Effector memory CD4-positive, alpha-beta T cell (primary cell): ENCODE measurements around the gene ST3GAL2.

Experiments used
- DNase-seq, 3 donors: peaks; one replicate each; pipeline ENCODE4 v3.0.0-alpha.2; 2020
- H3K27ac ChIP-seq: 2 replicates; pipeline ENCODE4 v1.7.0; 2013; ENCODE audit warnings: mild to moderate bottlenecking, low read length, moderate library complexity; ENCODE audit not compliant: insufficient read depth, poor library complexity, severe bottlenecking
- H3K27me3 ChIP-seq: replicated peaks from 2 replicates; pipeline ENCODE4 v1.7.0; 2013; ENCODE audit warnings: mild to moderate bottlenecking, low read length; ENCODE audit not compliant: insufficient read depth, control insufficient read depth, poor library complexity, severe bottlenecking
- H3K36me3 ChIP-seq: 2 replicates; pipeline ENCODE4 v1.7.0; 2013; ENCODE audit warnings: mild to moderate bottlenecking, low read length, moderate library complexity; ENCODE audit not compliant: control insufficient read depth, insufficient read depth
- H3K4me1 ChIP-seq: 2 replicates; pipeline ENCODE4 v1.7.0; 2013; ENCODE audit warnings: low read length, mild to moderate bottlenecking; ENCODE audit not compliant: control insufficient read depth, insufficient read depth, poor library complexity, severe bottlenecking
- H3K4me3 ChIP-seq: 2 replicates; pipeline ENCODE4 v1.7.0; 2013; ENCODE audit warnings: low read length, low read depth, mild to moderate bottlenecking; ENCODE audit not compliant: insufficient read depth, poor library complexity, severe bottlenecking
- H3K9me3 ChIP-seq: 2 replicates; pipeline ENCODE4 v1.7.0; 2013; ENCODE audit warnings: mild to moderate bottlenecking, low read length, moderate library complexity; ENCODE audit not compliant: control insufficient read depth
- total RNA-seq, 3 donors: gene quantifications; one replicate each; lab custom pipeline; 2026; lab: John Stamatoyannopoulos, UW

Gene ST3GAL2, protein sequence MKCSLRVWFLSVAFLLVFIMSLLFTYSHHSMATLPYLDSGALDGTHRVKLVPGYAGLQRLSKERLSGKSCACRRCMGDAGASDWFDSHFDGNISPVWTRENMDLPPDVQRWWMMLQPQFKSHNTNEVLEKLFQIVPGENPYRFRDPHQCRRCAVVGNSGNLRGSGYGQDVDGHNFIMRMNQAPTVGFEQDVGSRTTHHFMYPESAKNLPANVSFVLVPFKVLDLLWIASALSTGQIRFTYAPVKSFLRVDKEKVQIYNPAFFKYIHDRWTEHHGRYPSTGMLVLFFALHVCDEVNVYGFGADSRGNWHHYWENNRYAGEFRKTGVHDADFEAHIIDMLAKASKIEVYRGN
- total RNA-seq, result 31.3 to 47.6 (median 34.4) reads per million in 3 donors

DNA sequence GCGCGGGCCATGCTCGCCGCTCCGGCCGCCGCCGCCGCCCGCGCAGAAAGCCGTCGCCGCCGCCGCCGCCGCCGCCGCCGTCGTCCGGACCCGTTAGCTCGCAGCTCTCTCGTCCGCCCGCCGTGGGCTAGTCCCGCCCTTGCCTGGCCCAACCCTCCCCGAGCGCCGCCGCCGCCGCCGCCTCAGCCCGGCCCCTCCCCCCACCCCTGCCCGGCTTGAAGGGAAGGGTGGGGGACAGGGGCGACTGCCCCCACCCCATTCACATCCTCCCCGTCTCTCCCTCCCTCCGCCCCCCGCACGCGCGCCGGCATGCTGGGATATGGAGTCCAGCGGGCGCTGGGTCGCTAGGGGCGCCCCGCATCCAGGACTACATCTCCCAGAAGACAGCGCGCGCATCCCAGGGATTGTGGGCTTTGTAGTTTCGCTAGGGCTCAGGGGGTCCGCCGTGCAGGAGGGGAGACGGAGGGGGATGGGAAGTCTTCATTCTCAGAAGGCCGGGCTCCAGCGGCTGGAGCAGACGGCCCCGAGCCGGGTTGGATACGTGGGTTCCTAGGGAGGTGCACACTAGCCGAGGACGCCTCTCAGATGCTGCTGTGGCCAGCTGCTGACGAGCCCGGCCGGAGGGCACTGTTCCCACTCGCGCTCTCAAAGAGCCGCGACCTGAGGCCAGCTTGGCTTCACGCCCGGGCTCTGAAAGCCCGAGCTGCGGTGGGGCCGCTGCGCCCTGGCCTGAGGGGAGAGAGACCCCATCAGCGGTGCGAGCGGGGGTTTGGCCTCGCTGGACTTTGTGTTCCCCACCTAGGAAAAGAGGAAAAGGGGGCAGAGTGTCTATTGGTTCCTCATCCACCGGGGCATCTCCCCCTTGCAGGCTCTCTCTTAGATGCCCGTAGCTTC is at the start of gene ST3GAL2:
TSS of gene ST3GAL2 (minus strand) at position 132 of the 894 bp plus-strand sequence. CDS start 40,570 bp downstream, outside the sequence.
- Histone ChIP-seq H3K27me3 (no peaks in the 10 kb centered on the region), H3K36me3 (no peaks in the 10 kb centered on the region), H3K9me3 (no peaks in the 10 kb centered on the region), H3K4me1 (peaks cover 18% of the 10 kb centered on the region), H3K27ac (peak within 1 kb of the TSS; percentile 46), H3K4me3 (peak within 1 kb of the TSS; percentile 94)
- DNase-seq, result peak; percentile 85 to 89 (median 89)

- DNase-seq, result no peak
- no peaks in the 10 kb centered on the region for H3K27me3 ChIP-seq
- H3K36me3 ChIP-seq, result peaks cover 46% of the 10 kb centered on the region
- no peak overlapping the region for H3K27ac ChIP-seq
- no peaks in the 10 kb centered on the region for H3K4me1 ChIP-seq
- no peak overlapping the region for H3K4me3 ChIP-seq
- H3K9me3 ChIP-seq, result no peaks in the 10 kb centered on the region
These were observed 46.0 kb upstream of the ST3GAL2 start for GRCh38 chr16:70484867-70485266.

GRCh38 chr16:70483426-70483825 is 44.5 kb upstream of the ST3GAL2 start:
- no peaks in the 10 kb centered on the region for H3K27me3 ChIP-seq
- H3K27ac ChIP-seq, result no peak overlapping the region
- no peak overlapping the region for H3K4me3 ChIP-seq
- no peaks in the 10 kb centered on the region for H3K9me3 ChIP-seq
- H3K36me3 ChIP-seq, result peaks cover 43% of the 10 kb centered on the region
- no peak for DNase-seq
- H3K4me1 ChIP-seq, result no peaks in the 10 kb centered on the region

DNA sequence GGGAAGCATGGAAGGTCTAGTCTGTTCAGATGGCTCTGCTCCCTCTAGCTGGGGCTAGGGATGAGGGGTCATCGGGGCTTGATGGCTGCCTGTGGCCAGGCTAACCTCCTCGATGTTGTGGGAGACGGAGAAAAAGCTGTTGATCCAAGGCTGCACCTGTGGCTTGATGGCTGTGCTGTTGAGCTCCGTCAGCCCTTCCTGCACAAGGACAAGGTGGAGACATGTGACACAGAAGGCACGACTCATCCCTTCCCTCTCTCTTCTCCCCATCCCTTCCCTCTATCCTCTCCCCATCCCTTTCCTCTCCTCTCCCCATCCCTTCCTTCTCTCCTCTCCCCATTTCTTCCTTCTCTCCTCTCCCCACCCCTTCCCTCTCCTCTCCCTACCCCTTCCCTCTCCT is 43.7 kb upstream of the ST3GAL2 start:
- no peaks in the 10 kb centered on the region for H3K9me3 ChIP-seq
- no peak overlapping the region for H3K4me3 ChIP-seq
- no peaks in the 10 kb centered on the region for H3K27me3 ChIP-seq
- H3K27ac ChIP-seq, result no peak overlapping the region
- no peaks in the 10 kb centered on the region for H3K4me1 ChIP-seq
- no peak for DNase-seq
- peaks cover 44% of the 10 kb centered on the region for H3K36me3 ChIP-seq

- Histone ChIP-seq H3K36me3 (peaks cover 44% of the 10 kb centered on the region), H3K4me1 (no peaks in the 10 kb centered on the region), H3K9me3 (no peaks in the 10 kb centered on the region), H3K27me3 (no peaks in the 10 kb centered on the region), H3K27ac (no peak overlapping the region), H3K4me3 (no peak overlapping the region)
- DNase-seq, result no peak
These were observed 43.1 kb upstream of the ST3GAL2 start for GRCh38 chr16:70481929-70482536.

DNA sequence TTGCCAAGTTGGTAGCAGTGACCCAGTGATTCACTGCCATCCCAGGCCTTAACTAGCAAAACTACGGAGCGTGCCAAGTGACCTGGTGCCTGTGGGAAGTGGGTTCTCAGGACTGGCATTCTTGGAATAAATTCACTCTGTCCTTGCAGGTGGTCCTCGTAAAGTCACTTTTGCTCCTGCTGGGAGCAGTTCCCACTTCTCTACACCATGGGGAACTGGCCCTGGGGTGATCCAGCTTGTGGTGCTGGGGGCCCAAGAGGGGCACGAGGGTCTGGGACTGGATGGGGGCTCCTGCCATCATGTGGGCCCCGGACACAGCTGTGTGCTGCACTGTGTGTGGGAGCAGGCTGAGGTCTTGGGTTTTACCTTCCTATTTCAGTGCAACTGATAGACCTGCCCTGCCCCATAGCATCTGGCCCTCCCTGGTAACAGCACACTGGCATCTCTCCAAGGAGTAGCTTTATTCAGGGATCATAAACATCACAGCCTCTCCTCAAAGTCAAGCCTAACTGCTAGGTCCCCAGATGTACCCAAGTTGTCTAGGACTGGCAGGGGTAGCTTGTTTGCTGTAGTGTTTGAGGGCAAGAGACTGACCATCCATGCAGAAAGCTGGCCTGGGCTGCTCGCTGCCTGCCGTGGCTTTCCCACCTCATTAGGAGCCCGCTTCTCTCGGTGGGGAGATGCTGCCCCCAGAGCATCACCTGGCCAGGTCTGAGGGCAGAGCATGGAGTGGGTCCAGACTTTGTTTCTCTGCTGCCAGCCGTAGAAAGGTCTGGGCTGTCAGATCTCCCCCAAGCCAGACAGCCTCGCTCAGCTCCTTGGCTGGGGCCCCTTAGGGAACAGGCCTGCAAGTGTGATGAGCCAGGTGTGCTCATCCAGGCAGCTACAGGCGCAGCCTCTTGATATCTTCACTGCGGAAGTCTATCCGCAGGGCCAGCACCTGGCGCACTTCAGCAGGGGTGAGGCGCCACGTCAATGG is 41.5 kb upstream of the ST3GAL2 start:
- no peak overlapping the region for H3K27ac ChIP-seq
- peaks cover 44% of the 10 kb centered on the region for H3K36me3 ChIP-seq
- H3K9me3 ChIP-seq, result no peaks in the 10 kb centered on the region

GRCh38 chr16:70478912-70479341 is 40.0 kb upstream of the ST3GAL2 start:
- H3K9me3 ChIP-seq, result no peaks in the 10 kb centered on the region
- no peaks in the 10 kb centered on the region for H3K4me1 ChIP-seq
- H3K27ac ChIP-seq, result no peak overlapping the region
- no peak overlapping the region for H3K4me3 ChIP-seq
- DNase-seq, result no peak
- no peaks in the 10 kb centered on the region for H3K27me3 ChIP-seq
- peaks cover 43% of the 10 kb centered on the region for H3K36me3 ChIP-seq

More for the DNA sequence above, 41.5 kb upstream of the ST3GAL2 start:
- Histone ChIP-seq H3K4me3 (no peak overlapping the region), H3K4me1 (no peaks in the 10 kb centered on the region), H3K27me3 (no peaks in the 10 kb centered on the region)
- DNase-seq, result no peak

- H3K27ac ChIP-seq, result no peak overlapping the region
- no peaks in the 10 kb centered on the region for H3K9me3 ChIP-seq
- H3K4me3 ChIP-seq, result no peak overlapping the region
- H3K36me3 ChIP-seq, result peaks cover 35% of the 10 kb centered on the region
- no peaks in the 10 kb centered on the region for H3K27me3 ChIP-seq
- no peak for DNase-seq
- H3K4me1 ChIP-seq, result no peaks in the 10 kb centered on the region
These were observed 39.3 kb upstream of the ST3GAL2 start for GRCh38 chr16:70478169-70478568.
